HUES48 (cell line): ENCODE results near the gene FBXL5.

ENCODE experiments used
- H3K27ac ChIP-seq: one replicate; pipeline ENCODE4 v1.7.0; 2013; ENCODE audit warnings: low read depth, low read length, inconsistent platforms
- H3K27me3 ChIP-seq: 2 replicates; pipeline ENCODE4 v1.6.1; 2013; ENCODE audit warnings: mild to moderate bottlenecking, low read length; ENCODE audit not compliant: control insufficient read depth, insufficient read depth
- H3K36me3 ChIP-seq: 2 replicates; pipeline ENCODE4 v1.6.1; 2013; ENCODE audit warnings: low read length; ENCODE audit not compliant: control insufficient read depth, insufficient read depth
- H3K4me1 ChIP-seq: 2 replicates; pipeline ENCODE4 v1.6.1; 2013; ENCODE audit warnings: mild to moderate bottlenecking, low read length; ENCODE audit not compliant: control insufficient read depth, insufficient read depth
- H3K4me3 ChIP-seq: 2 replicates; pipeline ENCODE4 v1.5.1; 2013; ENCODE audit warnings: mild to moderate bottlenecking, low read depth, low read length
- H3K9ac ChIP-seq: 2 replicates; pipeline ENCODE4 v1.6.1; 2013; ENCODE audit warnings: mild to moderate bottlenecking, low read depth, low read length, moderate library complexity
- H3K9me3 ChIP-seq: 2 replicates; pipeline ENCODE4 v1.6.1; 2013; ENCODE audit warnings: low read length; ENCODE audit not compliant: control insufficient read depth, insufficient read depth

The FBXL5 gene

DNA sequence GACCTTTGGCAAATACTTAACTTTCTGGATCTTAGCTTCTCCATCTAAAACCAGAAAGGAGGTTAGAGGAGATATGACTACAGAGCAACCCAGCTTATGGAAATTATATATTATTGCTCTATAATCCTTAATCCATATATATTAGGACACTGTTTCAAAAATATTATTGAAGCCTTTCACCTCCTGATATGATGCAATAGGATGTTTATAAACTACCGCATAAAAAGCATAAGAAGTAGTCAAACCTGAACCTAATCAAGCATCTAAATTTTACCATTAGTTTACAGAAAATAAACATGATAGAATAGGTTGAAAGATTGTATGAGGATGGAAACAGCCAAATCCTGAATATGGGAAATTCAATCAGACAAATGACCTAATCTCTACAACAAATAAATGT lies 20.9 kb upstream of the FBXL5 start:
- Histone ChIP-seq H3K36me3 (peaks cover 26% of the 10 kb centered on the region; the same call in 1 of the 2 replicates), H3K27me3 (no peaks in the 10 kb centered on the region), H3K9me3 (no peaks in the 10 kb centered on the region), H3K4me1 (peaks cover 17% of the 10 kb centered on the region), H3K4me3 (no peak overlapping the region), H3K27ac (no peak overlapping the region), H3K9ac (no peak overlapping the region)

DNA sequence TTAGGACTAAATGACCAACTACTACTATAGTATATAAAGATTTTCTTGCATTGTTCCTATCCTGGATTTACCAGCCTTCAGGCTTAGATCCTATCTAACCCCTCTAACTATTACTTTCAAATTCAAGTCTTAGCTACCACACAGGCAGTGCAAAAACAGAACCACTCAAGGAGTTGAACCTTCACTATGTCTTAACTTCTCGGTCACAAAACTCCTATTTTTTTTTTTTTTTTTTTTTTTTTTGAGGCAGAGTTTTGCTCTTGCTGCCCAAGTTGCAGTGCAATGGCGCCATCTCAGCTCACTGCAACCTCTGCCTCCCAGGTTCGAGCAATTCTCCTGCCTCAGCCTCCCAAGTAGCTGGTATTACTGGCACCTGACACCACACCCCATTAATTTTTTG lies 20.2 kb upstream of the FBXL5 start:
- H3K9ac ChIP-seq: no peak overlapping the region
- no peaks in the 10 kb centered on the region for H3K9me3 ChIP-seq
- H3K27ac ChIP-seq: no peak overlapping the region
- H3K27me3 ChIP-seq: no peaks in the 10 kb centered on the region
- H3K4me3 ChIP-seq: no peak overlapping the region
- peaks cover 26% of the 10 kb centered on the region; the same call in 1 of the 2 replicates for H3K36me3 ChIP-seq
- H3K4me1 ChIP-seq: peaks cover 17% of the 10 kb centered on the region

DNA sequence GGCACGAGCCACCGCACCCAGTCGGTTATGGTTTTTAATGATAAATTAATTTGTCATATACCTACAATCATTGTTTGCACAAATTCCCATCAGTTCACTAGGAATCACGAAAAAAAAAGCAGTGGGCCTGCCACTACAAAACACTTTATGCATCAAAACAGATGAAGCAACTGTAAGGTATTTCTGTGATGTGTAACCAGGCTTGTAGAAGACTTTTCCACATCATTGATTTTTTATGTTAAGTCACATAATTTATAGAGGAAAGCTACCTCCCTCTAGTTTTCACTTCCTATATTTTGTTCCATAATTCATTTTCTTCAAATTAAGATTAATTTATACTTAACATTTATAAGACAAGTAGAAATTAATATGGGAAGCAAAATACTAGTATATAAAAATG lies 19.8 kb upstream of the FBXL5 start:
- Histone ChIP-seq H3K9me3 (no peaks in the 10 kb centered on the region), H3K9ac (no peak overlapping the region), H3K27ac (no peak overlapping the region), H3K4me1 (peaks cover 17% of the 10 kb centered on the region), H3K36me3 (peaks cover 26% of the 10 kb centered on the region; the same call in 1 of the 2 replicates), H3K4me3 (no peak overlapping the region), H3K27me3 (no peaks in the 10 kb centered on the region)

DNA sequence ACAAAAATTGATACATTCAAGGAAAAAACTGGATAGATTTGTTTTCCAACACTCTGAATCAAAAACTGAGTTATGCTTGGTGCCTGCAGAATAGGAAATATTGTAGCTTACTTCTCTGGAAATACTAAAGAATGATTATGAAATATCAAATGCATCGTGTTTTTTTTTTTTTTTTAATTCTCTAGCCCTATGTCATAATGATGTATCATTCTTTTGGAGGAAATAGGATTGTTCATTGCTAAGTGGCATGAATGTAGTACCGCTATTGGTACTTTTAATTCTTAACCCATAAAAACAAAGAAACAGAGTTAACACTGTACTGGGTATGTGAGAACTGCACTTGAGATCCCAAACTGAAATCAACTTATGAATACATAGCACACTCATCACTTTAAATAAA lies 18.9 kb upstream of the FBXL5 start:
- no peaks in the 10 kb centered on the region for H3K9me3 ChIP-seq
- H3K27me3 ChIP-seq: no peaks in the 10 kb centered on the region
- H3K4me3 ChIP-seq: no peak overlapping the region
- H3K36me3 ChIP-seq: peaks cover 22% of the 10 kb centered on the region; the same call in 1 of the 2 replicates
- no peak overlapping the region for H3K27ac ChIP-seq
- H3K4me1 ChIP-seq: peaks cover 14% of the 10 kb centered on the region
- H3K9ac ChIP-seq: no peak overlapping the region

DNA sequence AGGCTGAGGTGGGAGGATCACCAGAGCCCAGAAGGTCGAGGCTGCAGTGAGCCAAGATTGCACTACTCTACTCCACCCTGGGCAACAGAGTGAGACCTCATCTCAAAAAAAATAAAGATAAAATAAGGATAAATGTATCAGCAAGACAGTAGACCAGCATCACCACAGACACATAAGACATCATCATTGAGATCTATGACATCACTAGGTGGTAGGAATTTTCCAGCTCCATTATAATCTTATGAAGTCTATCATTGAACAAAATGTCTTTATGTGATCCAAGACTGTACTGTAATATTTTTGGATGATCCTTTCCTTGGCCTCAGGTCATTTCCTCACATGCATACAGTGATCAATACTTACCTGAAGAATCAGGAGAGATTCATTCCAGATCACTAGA lies 18.2 kb upstream of the FBXL5 start:
- Histone ChIP-seq H3K36me3 (peaks cover 22% of the 10 kb centered on the region; the same call in 1 of the 2 replicates), H3K27ac (no peak overlapping the region), H3K4me3 (no peak overlapping the region), H3K4me1 (peaks cover 12% of the 10 kb centered on the region), H3K27me3 (no peaks in the 10 kb centered on the region), H3K9ac (no peak overlapping the region), H3K9me3 (no peaks in the 10 kb centered on the region)

DNA sequence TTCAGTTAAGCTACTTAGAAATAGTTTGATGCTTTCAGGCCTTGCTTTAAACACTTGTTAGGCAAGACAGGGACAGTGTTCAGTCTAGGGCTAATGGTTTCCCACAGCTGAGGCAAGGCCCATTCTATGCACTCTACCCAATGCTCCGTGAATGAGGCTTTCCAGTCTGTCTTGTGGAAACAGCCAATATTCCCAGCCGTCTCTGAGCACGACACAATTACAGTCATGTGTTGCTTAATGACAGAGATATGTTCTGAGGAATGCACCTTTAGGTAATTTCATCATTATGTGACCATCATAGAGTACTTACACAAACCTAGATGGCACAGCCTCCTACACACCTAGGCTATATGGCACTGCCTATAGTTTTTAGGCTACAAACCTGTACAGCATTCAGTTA lies 16.9 kb upstream of the FBXL5 start:
- Histone ChIP-seq H3K9ac (no peak overlapping the region), H3K27ac (no peak overlapping the region), H3K36me3 (peaks cover 25% of the 10 kb centered on the region), H3K27me3 (no peaks in the 10 kb centered on the region), H3K4me1 (peaks cover 1% of the 10 kb centered on the region), H3K9me3 (no peaks in the 10 kb centered on the region), H3K4me3 (no peak overlapping the region)

DNA sequence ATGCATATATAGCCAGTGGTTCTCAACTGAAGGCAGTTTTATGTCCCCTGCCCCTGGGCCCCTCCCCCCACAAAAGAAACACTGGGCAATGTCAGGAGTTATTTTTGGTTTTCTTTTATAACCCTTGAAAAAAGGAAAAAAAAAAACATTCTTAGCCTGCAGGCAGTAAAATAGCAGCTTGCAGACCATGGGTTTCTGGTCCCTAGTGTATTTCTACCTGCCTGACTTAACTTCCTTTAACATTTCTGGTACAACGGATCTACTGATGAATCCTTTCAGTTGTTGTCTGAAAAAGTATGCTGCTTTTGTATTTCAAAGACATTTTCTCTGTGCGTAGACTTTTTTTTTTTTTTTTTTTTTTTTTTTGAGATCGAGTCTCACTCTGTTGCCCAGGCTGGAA lies 15.4 kb upstream of the FBXL5 start:
- Histone ChIP-seq H3K4me3 (no peak overlapping the region), H3K27ac (no peak overlapping the region), H3K9ac (no peak overlapping the region), H3K27me3 (no peaks in the 10 kb centered on the region), H3K4me1 (no peaks in the 10 kb centered on the region), H3K36me3 (peaks cover 36% of the 10 kb centered on the region), H3K9me3 (no peaks in the 10 kb centered on the region)

DNA sequence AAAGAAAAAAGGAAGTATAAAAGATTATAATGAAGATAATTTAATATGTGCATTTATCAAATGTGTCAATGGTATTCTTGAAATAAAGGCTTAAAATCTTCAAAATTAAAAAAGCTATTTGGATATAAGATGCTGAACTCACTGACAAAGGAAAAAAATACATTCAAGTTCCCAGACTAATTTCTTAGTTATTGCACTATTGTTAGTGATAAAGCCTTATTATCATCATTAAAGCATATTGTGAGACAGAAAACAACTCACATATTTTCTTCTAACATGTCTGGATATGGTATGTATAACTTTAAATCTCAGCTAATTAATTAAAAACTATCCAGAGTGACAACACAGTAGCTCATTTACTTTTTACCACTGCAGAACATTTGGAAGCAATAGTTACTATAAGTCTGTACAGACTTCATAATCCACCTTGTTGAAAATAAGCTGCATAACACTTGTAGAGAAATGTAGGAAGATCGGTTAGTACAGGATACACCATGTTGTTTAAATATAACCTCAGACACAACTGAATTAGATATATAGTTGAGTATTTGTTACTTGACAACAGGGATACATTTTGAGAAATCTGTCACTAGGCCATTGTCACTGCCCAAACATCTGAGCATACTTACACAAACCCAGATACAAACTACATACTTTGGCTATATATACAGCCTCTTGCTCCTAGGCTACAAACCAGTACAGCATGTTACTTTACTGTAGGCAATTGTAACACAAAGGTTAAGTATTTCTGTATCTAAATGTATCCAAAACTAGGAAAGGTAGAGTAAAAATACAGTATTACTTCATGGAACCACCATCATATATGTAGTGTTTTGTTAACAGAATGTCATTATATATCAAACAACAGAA lies 13.6 kb upstream of the FBXL5 start:
- no peaks in the 10 kb centered on the region for H3K4me1 ChIP-seq
- H3K27ac ChIP-seq: no peak overlapping the region
- H3K27me3 ChIP-seq: no peaks in the 10 kb centered on the region
- peaks cover 36% of the 10 kb centered on the region for H3K36me3 ChIP-seq
- no peak overlapping the region for H3K4me3 ChIP-seq
- H3K9ac ChIP-seq: no peak overlapping the region
- H3K9me3 ChIP-seq: no peaks in the 10 kb centered on the region

DNA sequence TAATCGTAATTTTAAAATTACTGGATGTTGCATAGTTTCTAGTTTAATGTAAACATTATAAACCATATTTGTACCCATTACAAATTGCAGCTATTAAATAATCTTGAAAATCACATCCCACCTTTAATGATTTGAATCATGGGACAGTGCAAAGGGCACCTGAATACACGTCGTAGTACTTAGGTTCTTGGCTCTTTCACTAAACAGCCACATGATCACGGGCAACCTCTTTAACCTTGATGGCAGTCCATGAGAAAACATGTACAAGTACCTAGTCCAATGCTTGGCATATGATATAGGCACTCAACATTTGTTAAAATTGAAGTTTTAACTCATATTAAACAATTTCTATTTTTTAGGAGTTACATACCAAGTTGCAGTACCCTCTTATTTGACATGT lies 11.8 kb upstream of the FBXL5 start:
- H3K9ac ChIP-seq: no peak overlapping the region
- H3K27ac ChIP-seq: no peak overlapping the region
- H3K4me3 ChIP-seq: no peak overlapping the region
- no peaks in the 10 kb centered on the region for H3K9me3 ChIP-seq
- peaks cover 28% of the 10 kb centered on the region for H3K36me3 ChIP-seq
- no peaks in the 10 kb centered on the region for H3K4me1 ChIP-seq
- H3K27me3 ChIP-seq: no peaks in the 10 kb centered on the region

DNA sequence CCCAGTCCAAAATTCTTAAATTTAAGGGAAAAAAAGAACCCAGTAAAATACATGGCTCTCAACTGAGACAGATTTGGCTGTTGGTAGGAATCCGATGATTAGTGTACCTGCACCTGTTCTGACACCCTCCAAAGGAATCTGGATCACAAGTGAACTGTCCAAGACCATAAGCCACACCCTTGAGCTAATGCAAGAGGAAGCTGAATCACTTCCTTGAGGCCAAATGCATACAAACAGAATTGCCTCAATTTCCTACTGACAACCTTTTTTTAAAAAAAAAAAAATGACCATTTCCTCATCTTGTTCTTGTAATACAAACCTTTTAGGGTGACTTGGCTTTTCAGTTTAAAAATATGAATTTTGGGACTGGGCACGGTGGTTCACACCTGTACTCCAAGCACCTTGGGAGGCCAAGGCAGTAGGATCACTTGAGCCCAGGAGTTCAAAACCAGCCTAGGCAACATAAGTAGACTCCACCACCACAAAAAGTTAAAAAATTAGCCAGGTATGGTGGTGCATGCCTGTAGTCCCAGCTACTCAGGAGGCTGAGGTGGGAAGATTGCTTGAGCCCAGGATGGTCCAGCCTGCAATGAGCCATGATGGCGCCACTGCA lies 10.7 kb upstream of the FBXL5 start:
- H3K9ac ChIP-seq: no peak overlapping the region

More for the DNA sequence above, 10.7 kb upstream of the FBXL5 start:
- Histone ChIP-seq H3K4me3 (no peak overlapping the region), H3K9me3 (no peaks in the 10 kb centered on the region), H3K27me3 (no peaks in the 10 kb centered on the region), H3K27ac (no peak overlapping the region), H3K36me3 (peaks cover 24% of the 10 kb centered on the region), H3K4me1 (no peaks in the 10 kb centered on the region)
